Mucosa of descending colon (tissue), 3 donors: ENCODE measurements around the gene PRM3. TPM values are rescaled to one million over a fixed set of nuclear protein-coding genes. Genes with fewer than 3 reads are reported as not detected.
"Not testable (repeated sequence)": the region's sequence is repeated elsewhere in the genome, so short reads cannot be mapped to it uniquely, and the experiment has no call there.

ENCODE experiments used
- ATAC-seq: fragments of 200-7000 bp; cut with Tn5 transposase; one replicate; pipeline ENCODE4 v1.9.1; 2020; ENCODE audit warnings: mild to moderate bottlenecking, moderate library complexity
- DNase-seq, 3 donors: peaks; one replicate each; pipeline ENCODE4 v3.0.0-alpha.2; 2020
- H3K36me3 ChIP-seq: fragments of 200-600 bp; one replicate; pipeline ENCODE4 v1.8.0; 2021; ENCODE audit warnings: low read depth, mild to moderate bottlenecking
- H3K4me1 ChIP-seq: fragments of 200-600 bp; one replicate; pipeline ENCODE4 v1.8.0; 2021; ENCODE audit warnings: low read depth, mild to moderate bottlenecking
- H3K4me3 ChIP-seq: fragments of 200-600 bp; one replicate; pipeline ENCODE4 v1.8.0; 2021; ENCODE audit warnings: mild to moderate bottlenecking
- H3K9me3 ChIP-seq: fragments of 200-600 bp; one replicate; pipeline ENCODE4 v1.8.0; 2021; ENCODE audit warnings: mild to moderate bottlenecking
- intact Hi-C, 2 donors: fragments of 100-400 bp; cut with DNase I in 1 of 2; cut with micrococcal nuclease in 1 of 2; formaldehyde crosslinking; loops; one replicate each; pipeline versions ENCODE4 v1.11.0 to v1.11.1; 2022; cut with DNase I, micrococcal nuclease
- total RNA-seq, 3 donors: library from RNA; stranded (reverse); fragmentation: NEBNext Ultra II Directional in 2 of 3; extraction: Animal tissue kit (Norgen Biotek cat#: 25700) in 2 of 3; gene quantifications; one replicate each; pipeline versions ENCODE4 v1.2.1 to v1.2.4, GENCODE V29; 2021 to 2023
- TF ChIP-seq, protein P1 (sequence below): fragments of 200-600 bp; IDR thresholded peaks from one replicate; pipeline ENCODE4 v1.8.0; 2022; ENCODE audit warnings: antibody characterized with exemption, mild to moderate bottlenecking
- donor health status: DM: no; HTN: no; CAD: no; lungs with moderate emphysema.
- donor health status: DM: no; HTN: no; CAD: no.
- donor health status: DM: no; HTN: yes; CAD: no.

Gene PRM3
- total RNA-seq, 3 donors from 2014 or later = not detected

DNA sequence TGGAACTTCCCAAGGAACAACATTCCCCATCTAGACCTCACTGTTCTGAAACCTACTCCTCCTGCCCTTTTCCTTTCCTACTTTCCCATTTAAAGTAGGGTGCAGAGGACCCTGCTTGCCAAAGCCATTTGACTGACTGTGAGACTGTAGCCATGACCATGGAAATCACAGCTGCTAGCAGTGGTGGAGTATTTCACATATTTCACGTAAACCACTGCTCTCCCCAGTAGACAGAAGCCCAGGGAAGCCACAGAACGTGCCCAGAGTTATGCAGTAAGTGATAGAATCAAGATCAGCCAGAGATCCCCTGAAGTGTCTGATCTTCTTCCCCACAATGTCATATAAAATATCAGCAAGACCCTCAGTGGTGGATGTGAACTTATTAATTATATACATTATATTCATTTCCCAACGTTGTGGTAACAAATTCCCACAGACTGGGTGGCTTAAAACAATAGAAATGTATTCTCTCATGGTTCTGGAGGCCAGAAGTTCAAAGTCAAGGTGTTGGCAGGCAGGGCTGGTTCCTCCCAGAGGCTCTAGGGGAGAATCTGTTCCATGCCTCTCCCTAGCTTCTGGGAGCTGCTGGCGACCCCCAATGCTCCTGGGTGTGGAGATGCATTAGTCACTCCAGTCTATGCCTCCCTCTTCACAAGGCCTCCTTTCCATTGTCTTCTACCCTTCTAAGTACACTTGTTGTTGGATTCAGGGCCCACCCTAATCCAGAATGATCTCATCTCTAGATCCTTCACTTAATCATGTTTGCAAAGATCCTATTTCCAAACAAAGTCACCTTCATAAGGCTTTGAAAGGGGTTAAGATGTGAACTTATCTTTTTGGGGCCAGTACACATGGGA lies 28.4 kb upstream of the PRM3 start:
- TF ChIP-seq, protein P1, sequence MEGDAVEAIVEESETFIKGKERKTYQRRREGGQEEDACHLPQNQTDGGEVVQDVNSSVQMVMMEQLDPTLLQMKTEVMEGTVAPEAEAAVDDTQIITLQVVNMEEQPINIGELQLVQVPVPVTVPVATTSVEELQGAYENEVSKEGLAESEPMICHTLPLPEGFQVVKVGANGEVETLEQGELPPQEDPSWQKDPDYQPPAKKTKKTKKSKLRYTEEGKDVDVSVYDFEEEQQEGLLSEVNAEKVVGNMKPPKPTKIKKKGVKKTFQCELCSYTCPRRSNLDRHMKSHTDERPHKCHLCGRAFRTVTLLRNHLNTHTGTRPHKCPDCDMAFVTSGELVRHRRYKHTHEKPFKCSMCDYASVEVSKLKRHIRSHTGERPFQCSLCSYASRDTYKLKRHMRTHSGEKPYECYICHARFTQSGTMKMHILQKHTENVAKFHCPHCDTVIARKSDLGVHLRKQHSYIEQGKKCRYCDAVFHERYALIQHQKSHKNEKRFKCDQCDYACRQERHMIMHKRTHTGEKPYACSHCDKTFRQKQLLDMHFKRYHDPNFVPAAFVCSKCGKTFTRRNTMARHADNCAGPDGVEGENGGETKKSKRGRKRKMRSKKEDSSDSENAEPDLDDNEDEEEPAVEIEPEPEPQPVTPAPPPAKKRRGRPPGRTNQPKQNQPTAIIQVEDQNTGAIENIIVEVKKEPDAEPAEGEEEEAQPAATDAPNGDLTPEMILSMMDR = no peak
- intact Hi-C loops = no loop called here
- DNase-seq (no peak), ATAC-seq (no peak)
- Histone ChIP-seq H3K4me3 (no peak overlapping the region), H3K4me1 (peaks cover 9% of the 10 kb centered on the region), H3K36me3 (no peaks in the 10 kb centered on the region), H3K9me3 (no peaks in the 10 kb centered on the region)

DNA sequence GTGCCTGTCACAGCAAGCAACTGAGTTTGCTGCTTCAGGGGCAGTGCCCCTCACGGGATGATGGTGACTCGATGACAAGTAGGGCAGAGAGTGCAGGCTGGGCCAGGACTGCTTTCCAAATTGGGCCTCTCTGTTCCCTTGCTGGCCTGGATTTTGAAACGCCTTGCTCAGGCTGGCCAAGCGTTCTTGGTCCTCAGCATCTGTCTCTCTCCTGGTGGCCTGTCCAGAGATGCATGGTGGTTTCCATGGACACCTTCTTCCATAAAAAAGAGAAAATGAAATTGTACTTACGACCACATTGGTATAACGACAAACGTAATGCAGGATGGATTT lies 27.1 kb upstream of the PRM3 start:
- no peak overlapping the region for H3K4me3 ChIP-seq
- TF ChIP-seq, protein P1 = no peak
- no peaks in the 10 kb centered on the region for H3K9me3 ChIP-seq
- peaks cover 12% of the 10 kb centered on the region for H3K4me1 ChIP-seq
- DNase-seq = no peak
- no peak for ATAC-seq
- intact Hi-C loops = no loop called here
- no peaks in the 10 kb centered on the region for H3K36me3 ChIP-seq

DNA sequence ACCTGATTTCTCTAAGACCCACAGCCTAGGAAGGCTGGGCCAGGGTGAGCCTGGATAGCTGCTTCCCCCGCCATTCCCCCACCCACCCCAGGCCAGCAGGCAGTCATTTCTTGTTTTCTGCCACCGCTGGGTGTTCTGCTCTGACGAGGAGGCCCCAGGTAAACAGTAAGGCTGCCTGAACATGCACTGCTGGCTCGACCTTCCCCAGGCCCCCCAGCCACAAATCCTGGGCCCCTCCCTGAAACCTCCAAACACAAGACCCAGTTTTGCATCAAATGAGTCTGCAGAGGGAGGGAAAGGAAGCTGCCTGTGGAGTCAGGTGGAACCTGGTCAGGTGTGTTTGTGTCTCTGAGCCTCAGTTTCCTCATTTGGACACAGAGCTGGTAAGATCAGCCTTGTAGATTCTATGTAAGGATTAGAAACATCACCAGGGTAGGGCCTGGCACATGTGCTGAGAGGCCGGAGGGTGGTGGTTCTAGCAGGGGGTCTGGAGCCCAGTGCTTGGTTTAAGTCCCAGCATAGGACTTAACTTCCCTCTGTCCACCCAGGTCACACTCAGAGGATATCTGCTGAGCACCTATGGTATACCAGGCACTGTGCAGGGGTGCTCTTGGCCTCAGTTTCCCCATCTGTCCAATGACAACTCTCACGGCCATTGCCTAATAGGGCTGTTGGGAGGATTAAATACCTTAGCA lies 26.6 kb upstream of the PRM3 start:
- Histone ChIP-seq H3K9me3 (no peaks in the 10 kb centered on the region), H3K4me3 (no peak overlapping the region), H3K36me3 (no peaks in the 10 kb centered on the region), H3K4me1 (peaks cover 12% of the 10 kb centered on the region)
- DNase-seq (no peak), ATAC-seq (no peak)
- intact Hi-C loops = no loop called here
- TF ChIP-seq, protein P1 = no peak

DNA sequence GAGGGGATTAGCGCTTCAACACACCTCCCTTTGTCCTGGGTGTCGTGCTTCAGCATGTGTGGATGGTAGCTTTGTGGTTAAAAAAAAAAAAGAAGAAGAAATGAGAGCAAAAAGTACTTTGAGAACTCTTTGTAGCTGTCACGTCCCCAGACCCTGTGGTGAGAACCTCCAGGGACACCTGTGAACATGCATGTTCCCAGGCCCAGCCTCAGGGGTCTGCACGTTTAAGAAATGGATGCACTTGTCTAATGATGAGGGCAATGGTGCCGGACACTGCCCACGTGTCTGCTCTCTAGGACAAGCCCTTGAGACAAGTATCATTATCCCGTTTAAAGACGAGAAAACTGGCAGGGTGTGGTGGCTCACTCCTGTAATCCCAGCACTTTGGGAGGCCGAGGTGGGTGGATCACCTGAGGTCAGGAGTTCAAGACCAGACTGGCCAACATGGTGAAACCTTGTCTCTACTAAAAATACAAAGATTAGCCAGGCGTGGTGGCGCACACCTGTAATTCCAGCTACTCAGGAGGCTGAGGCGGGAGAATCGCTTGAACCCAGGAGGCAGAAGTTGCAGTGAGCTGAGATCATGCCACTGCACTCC lies 25.6 kb upstream of the PRM3 start:
- DNase-seq, intact Hi-C loops, H3K36me3 ChIP-seq, H3K9me3 ChIP-seq, H3K4me3 ChIP-seq, ATAC-seq: not testable (repeated sequence)
- peaks cover 12% of the 10 kb centered on the region for H3K4me1 ChIP-seq

DNA sequence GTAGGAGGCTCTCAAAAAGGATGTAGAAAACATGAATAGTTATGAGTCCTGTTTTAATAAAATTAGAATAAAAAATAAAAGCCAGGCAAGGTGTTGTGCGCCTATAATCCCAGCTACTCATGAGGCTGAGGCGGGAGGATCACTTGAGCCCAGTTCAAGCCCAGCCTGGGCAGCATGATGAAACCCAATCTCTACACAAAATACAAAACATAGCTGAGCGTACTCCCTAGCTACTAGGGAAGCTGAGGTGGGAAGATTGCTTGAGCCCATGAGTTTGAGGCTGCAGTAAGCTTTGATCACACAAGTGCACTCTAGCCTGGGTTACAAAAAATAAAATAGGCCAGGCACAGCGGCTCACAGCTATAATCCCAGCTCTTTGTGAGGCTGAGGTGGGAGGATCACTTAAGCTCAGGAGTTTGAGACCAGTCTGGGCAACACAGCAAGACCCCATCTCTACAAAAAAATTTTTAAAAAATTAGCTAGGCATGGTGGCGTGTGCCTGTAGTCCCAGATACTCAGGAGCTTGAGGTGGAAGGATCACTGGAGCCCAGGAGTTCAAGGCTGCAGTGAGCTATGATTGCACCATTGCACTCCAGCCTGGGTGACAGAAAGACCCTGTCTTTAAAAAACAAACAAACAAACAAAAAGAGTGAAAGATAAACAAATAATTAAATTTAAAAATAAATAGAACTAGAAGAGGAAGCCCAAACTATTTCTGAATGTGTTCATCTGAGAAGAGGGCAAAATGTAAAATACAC lies 24.9 kb upstream of the PRM3 start:
- ATAC-seq (no peak), DNase-seq (no peak)
- Histone ChIP-seq H3K4me1 (peaks cover 12% of the 10 kb centered on the region), H3K4me3 (no peak overlapping the region), H3K36me3 (no peaks in the 10 kb centered on the region), H3K9me3 (no peaks in the 10 kb centered on the region)
- intact Hi-C loops = no loop called here
- TF ChIP-seq, protein P1 = no peak
